CD4-positive, alpha-beta T cell treated with Interleukin-10 for 1 hour (primary cell): ENCODE measurements around the gene KCNIP4.
A peak's percentile ranks its signal among the peaks of the same experiment; 100 is the strongest.
"Not testable (repeated sequence)": the region's sequence is repeated elsewhere in the genome, so short reads cannot be mapped to it uniquely, and the experiment has no call there.

ENCODE experiments used
- DNase-seq: peaks from one replicate; pipeline ENCODE4 v3.0.0-alpha.2; 2020

The KCNIP4 gene

GRCh38 chr4:20825505-20825904, 1123.1 kb downstream of the KCNIP4 start:
- no peak for DNase-seq

- DNase-seq = no peak
Observed at GRCh38 chr4:20816287-20816686, 1132.3 kb downstream of the KCNIP4 start.

- DNase-seq = no peak
Observed at GRCh38 chr4:20813700-20814099, 1134.9 kb downstream of the KCNIP4 start.

GRCh38 chr4:20809812-20810211, 1138.8 kb downstream of the KCNIP4 start:
- no peak for DNase-seq

GRCh38 chr4:20805716-20806115, 1142.9 kb downstream of the KCNIP4 start:
- no peak for DNase-seq

- no peak for DNase-seq
Observed at GRCh38 chr4:20787940-20788665, 1160.5 kb downstream of the KCNIP4 start.

GRCh38 chr4:20783134-20783533, 1165.4 kb downstream of the KCNIP4 start:
- DNase-seq = not testable (repeated sequence)

- no peak for DNase-seq
Observed at GRCh38 chr4:20778896-20779295, 1169.7 kb downstream of the KCNIP4 start.

- DNase-seq = peak; percentile 42
Observed at GRCh38 chr4:20773144-20773997, 1175.2 kb downstream of the KCNIP4 start.

GRCh38 chr4:20764366-20764992, 1184.1 kb downstream of the KCNIP4 start:
- no peak for DNase-seq

GRCh38 chr4:20761826-20762225, 1186.7 kb downstream of the KCNIP4 start:
- no peak for DNase-seq

GRCh38 chr4:20761382-20761781, 1187.2 kb downstream of the KCNIP4 start:
- no peak for DNase-seq

- no peak for DNase-seq
Observed at GRCh38 chr4:20760053-20760452, 1188.5 kb downstream of the KCNIP4 start.

- no peak for DNase-seq
Observed at GRCh38 chr4:20754036-20754435, 1194.5 kb downstream of the KCNIP4 start.

GRCh38 chr4:20752641-20753040, 1195.9 kb downstream of the KCNIP4 start:
- no peak for DNase-seq

GRCh38 chr4:20746000-20746399, 1202.6 kb downstream of the KCNIP4 start:
- DNase-seq = not testable (repeated sequence)

- no peak for DNase-seq
Observed at GRCh38 chr4:20735931-20736330, 1212.6 kb downstream of the KCNIP4 start.

- no peak for DNase-seq
Observed at GRCh38 chr4:20724915-20725314, 1223.7 kb downstream of the KCNIP4 start.

GRCh38 chr4:20723463-20723862, 1225.1 kb downstream of the KCNIP4 start:
- DNase-seq = no peak

- no peak for DNase-seq
Observed at GRCh38 chr4:20723019-20723418, 1225.6 kb downstream of the KCNIP4 start.

GRCh38 chr4:20711335-20711734, 1237.2 kb downstream of the KCNIP4 start:
- DNase-seq = no peak

- DNase-seq = peak; percentile 92
Observed at GRCh38 chr4:20700007-20700761, 1248.4 kb downstream of the KCNIP4 start, which contains the start of gene PACRGL. PACRGL (plus strand) TSS chr4:20700458; CDS start chr4:20704482, 4,024 bp downstream.

GRCh38 chr4:20698820-20699219, 1249.8 kb downstream of the KCNIP4 start:
- no peak for DNase-seq
